Stimulated activated naive CD8-positive, alpha-beta T cell treated with anti-CD3 and anti-CD28 coated beads, Interleukin-15, Interleukin-2, amounts not matched to agents 100 ng/mL and 50 ng/mL, for 24 hours (primary cell): ENCODE results near the gene CCBE1.

ENCODE experiments used
- H3K27ac Mint-ChIP-seq: one replicate; pipeline ENCODE4 v1.8.0; 2021; ENCODE audit warnings: mild to moderate bottlenecking, mixed read lengths
- H3K27me3 Mint-ChIP-seq: one replicate; pipeline ENCODE4 v1.8.0; 2021; ENCODE audit warnings: mixed read lengths
- H3K36me3 Mint-ChIP-seq: one replicate; pipeline ENCODE4 v1.8.0; 2021; ENCODE audit warnings: low read depth, mixed read lengths
- H3K4me1 Mint-ChIP-seq: one replicate; pipeline ENCODE4 v1.8.0; 2021; ENCODE audit warnings: low read depth, mixed read lengths
- H3K4me3 Mint-ChIP-seq: one replicate; pipeline ENCODE4 v1.8.0; 2021; ENCODE audit warnings: mild to moderate bottlenecking, mixed read lengths
- H3K9me3 Mint-ChIP-seq: one replicate; pipeline ENCODE4 v1.8.0; 2021; ENCODE audit warnings: mixed read lengths

CCBE1 gene

GRCh38 chr18:59559528-59559927 is 137.7 kb downstream of the CCBE1 start:
- H3K27ac Mint-ChIP-seq: no peak overlapping the region
- H3K36me3 Mint-ChIP-seq: no peaks in the 10 kb centered on the region
- H3K27me3 Mint-ChIP-seq: peaks cover 2% of the 10 kb centered on the region
- no peak overlapping the region for H3K4me3 Mint-ChIP-seq
- H3K4me1 Mint-ChIP-seq: no peaks in the 10 kb centered on the region
- H3K9me3 Mint-ChIP-seq: peaks cover 7% of the 10 kb centered on the region

- Mint-ChIP-seq H3K4me3 (no peak overlapping the region), H3K4me1 (no peaks in the 10 kb centered on the region), H3K27me3 (no peaks in the 10 kb centered on the region), H3K9me3 (peaks cover 7% of the 10 kb centered on the region), H3K36me3 (no peaks in the 10 kb centered on the region), H3K27ac (no peak overlapping the region)
Observed at GRCh38 chr18:59555995-59556659, 141.1 kb downstream of the CCBE1 start.

DNA sequence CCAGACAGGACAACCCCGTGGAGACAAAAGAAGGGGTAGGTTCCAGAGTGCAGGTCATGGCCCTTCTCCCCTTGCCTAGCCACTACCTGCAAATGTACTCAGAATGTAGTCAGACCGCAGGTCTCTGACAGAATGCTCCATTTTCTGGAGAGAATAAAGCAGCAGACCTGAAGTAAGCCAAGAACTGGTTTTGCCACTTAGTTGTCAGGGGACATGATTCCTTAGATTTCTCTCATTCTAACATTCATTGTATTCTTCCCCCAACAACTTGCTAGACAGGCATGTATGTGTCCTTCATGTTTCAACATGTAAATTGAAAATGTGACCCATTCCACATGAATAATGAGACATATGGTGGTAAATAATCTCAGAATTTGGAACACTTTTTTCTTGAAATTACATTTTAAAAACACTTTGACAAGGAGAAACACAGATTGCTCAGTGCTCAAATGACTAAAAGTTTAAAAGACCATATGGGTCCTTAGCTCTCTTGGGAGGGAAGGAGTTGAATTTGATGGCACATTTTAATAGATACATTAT is 142.4 kb downstream of the CCBE1 start:
- Mint-ChIP-seq H3K9me3 (peaks cover 7% of the 10 kb centered on the region), H3K4me3 (no peak overlapping the region)

DNA sequence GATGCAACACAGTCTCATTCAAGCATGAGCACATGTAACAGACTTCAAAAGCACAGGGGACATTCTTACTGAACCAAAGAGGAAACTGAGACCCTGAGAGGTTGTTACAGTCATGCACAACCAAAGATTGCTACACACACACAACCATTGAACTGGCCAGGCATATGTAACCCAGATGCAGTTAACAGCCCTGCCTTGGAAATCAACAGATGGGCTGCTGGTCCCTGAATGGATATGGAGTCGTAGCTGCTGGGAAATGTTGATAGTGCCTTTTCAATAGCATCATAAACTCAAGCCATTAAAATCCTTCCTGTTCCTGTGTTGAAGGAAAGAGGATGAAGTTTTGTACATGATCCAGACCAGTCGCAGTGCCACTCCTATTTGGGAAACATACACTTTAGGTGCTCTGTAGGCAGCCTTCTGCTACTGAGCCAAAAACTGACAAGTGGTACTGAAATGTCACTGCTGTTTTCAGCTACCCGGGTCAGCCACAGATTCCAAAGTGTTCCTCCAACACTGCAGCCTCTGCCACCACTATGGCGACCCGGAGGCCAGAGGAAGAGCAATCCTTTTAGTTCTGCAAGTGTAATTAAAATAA is 143.9 kb downstream of the CCBE1 start:
- Mint-ChIP-seq H3K36me3 (no peaks in the 10 kb centered on the region), H3K4me3 (no peak overlapping the region), H3K27ac (no peak overlapping the region), H3K27me3 (no peaks in the 10 kb centered on the region), H3K4me1 (no peaks in the 10 kb centered on the region), H3K9me3 (peaks cover 7% of the 10 kb centered on the region)

More for the DNA sequence above, 142.4 kb downstream of the CCBE1 start:
- Mint-ChIP-seq H3K36me3 (no peaks in the 10 kb centered on the region), H3K4me1 (no peaks in the 10 kb centered on the region), H3K27me3 (no peaks in the 10 kb centered on the region), H3K27ac (no peak overlapping the region)

- H3K27ac Mint-ChIP-seq: no peak overlapping the region
- H3K9me3 Mint-ChIP-seq: no peaks in the 10 kb centered on the region
- H3K4me1 Mint-ChIP-seq: no peaks in the 10 kb centered on the region
- H3K36me3 Mint-ChIP-seq: no peaks in the 10 kb centered on the region
- no peaks in the 10 kb centered on the region for H3K27me3 Mint-ChIP-seq
- H3K4me3 Mint-ChIP-seq: no peak overlapping the region
Observed at GRCh38 chr18:59551902-59552635, 145.2 kb downstream of the CCBE1 start.

DNA sequence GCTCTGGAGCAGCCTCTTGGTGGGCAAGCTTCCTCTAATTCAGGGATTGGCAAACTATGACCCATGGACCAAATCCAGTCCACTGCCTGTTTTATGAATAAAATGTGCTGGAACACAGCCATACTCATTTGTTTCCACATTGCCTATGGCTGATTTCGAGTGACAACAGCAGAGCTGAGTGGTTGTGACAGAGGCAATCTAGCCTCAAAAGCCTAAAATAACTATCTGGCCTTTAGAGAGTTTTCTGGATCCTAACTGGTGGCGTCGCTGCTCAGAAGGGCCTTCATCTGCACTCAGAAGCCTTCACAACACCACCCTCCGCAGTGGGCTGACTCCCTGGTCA is 147.1 kb downstream of the CCBE1 start:
- no peak overlapping the region for H3K27ac Mint-ChIP-seq
- no peak overlapping the region for H3K4me3 Mint-ChIP-seq

DNA sequence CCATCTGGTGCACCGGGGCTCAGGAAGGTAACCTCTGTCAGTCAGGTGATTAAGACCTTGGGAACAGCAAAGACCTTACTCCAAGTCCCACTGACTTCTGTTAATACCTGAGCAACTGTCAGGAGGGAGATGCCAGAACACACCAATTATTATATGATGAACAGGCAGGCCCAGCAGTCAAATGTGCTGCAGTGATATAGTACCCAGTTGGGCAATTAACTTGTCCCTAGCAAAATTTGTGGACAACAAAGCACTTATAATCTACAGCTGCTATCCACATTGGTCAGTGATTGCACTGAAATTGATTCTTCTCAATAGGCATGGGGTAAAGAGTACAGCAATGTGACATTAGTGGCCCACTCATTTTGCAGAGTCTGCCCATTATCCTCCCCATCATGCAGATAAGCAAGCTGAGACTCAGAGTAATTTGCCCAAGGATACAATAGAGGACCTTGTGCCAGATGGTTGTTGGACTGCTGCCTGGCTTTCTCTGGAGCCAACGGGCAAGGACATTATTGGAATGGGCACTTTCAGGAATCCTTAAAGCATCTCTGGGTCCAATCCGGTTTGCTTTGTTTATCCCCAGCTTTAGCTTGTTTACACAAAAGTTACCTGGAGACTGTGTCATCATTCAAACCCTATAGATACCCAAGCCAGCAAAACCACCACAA is 147.6 kb downstream of the CCBE1 start:
- Mint-ChIP-seq H3K27me3 (no peaks in the 10 kb centered on the region), H3K4me3 (no peak overlapping the region), H3K9me3 (no peaks in the 10 kb centered on the region), H3K4me1 (no peaks in the 10 kb centered on the region), H3K27ac (no peak overlapping the region), H3K36me3 (no peaks in the 10 kb centered on the region)

More for the DNA sequence above, 147.1 kb downstream of the CCBE1 start:
- H3K9me3 Mint-ChIP-seq: no peaks in the 10 kb centered on the region
- H3K36me3 Mint-ChIP-seq: no peaks in the 10 kb centered on the region
- no peaks in the 10 kb centered on the region for H3K27me3 Mint-ChIP-seq
- no peaks in the 10 kb centered on the region for H3K4me1 Mint-ChIP-seq

DNA sequence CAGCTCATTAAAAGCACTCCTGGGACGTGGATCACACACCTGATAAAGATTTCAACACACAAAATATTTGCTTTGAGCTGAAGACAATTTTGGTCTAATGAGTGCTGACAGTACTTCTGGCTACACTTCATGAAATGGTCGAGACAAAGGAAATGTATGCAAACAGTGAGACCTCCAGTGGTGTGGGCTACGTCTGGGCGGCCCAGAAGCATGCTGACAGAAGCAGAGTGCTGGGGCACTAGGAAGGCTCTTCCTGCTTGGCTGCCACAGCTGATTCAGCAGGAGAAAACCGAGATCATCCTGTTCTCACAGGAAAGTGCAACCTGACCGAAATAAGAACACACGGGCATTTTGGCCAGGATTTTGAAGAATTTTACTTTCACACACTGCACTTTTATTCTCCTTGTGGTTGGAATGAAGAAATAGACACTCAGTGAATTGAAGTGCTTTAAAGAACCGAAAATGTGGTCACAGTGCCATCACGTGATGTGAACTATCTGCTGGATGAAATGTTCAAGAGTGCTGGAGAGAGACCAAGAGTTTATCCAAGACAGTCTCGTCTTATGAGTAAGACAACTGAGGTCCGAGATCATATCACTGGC is 149.5 kb downstream of the CCBE1 start:
- no peaks in the 10 kb centered on the region for H3K4me1 Mint-ChIP-seq
- H3K36me3 Mint-ChIP-seq: no peaks in the 10 kb centered on the region
- no peak overlapping the region for H3K4me3 Mint-ChIP-seq
- H3K9me3 Mint-ChIP-seq: no peaks in the 10 kb centered on the region
- no peaks in the 10 kb centered on the region for H3K27me3 Mint-ChIP-seq
- H3K27ac Mint-ChIP-seq: no peak overlapping the region

- Mint-ChIP-seq H3K27me3 (no peaks in the 10 kb centered on the region), H3K27ac (no peak overlapping the region), H3K9me3 (no peaks in the 10 kb centered on the region), H3K4me3 (no peak overlapping the region), H3K4me1 (no peaks in the 10 kb centered on the region), H3K36me3 (no peaks in the 10 kb centered on the region)
Observed at GRCh38 chr18:59546188-59546587, 151.0 kb downstream of the CCBE1 start.

DNA sequence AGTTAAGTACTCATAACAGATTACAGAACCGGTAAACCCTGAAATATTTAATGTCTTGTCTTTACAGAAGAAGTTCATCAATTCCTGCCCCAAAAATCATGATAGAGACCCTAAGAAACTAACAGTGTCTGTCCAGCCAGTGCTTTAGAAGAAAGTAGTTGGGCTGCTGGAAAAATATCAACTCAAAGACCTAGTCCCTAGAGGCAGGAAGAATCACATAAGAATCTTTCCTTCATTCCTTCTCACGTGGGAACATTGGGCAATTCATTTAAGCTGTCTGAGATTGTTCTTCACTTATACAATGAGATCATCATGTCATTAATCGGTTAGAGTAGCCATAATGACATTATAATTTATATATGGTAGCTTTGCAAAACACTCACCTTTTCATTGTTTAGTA is 156.4 kb downstream of the CCBE1 start:
- H3K27me3 Mint-ChIP-seq: no peaks in the 10 kb centered on the region
- no peak overlapping the region for H3K27ac Mint-ChIP-seq
- no peak overlapping the region for H3K4me3 Mint-ChIP-seq
- no peaks in the 10 kb centered on the region for H3K9me3 Mint-ChIP-seq
- no peaks in the 10 kb centered on the region for H3K36me3 Mint-ChIP-seq
- no peaks in the 10 kb centered on the region for H3K4me1 Mint-ChIP-seq

GRCh38 chr18:59540346-59540745 is 156.9 kb downstream of the CCBE1 start:
- H3K4me1 Mint-ChIP-seq: no peaks in the 10 kb centered on the region
- no peak overlapping the region for H3K27ac Mint-ChIP-seq
- no peaks in the 10 kb centered on the region for H3K27me3 Mint-ChIP-seq
- H3K4me3 Mint-ChIP-seq: no peak overlapping the region
- H3K9me3 Mint-ChIP-seq: no peaks in the 10 kb centered on the region
- H3K36me3 Mint-ChIP-seq: no peaks in the 10 kb centered on the region

DNA sequence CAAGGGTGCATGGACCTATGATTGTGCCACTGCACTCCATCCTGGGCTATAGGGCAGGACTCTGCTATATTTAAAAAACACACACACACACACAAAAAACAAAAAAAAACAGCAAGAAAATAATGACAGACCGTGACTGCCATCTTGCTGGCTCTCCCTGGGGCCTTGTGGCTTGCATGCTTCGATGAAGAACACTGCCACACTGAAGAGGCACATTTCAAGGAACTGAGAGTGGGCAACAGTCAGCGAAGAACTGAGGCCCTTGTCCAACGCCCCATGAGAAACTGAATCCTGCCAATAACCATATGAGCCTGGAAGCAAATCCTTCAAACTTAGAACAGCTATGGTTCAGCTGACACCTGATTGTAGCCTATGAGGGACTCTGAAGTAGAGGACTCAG is 158.1 kb downstream of the CCBE1 start:
- no peak overlapping the region for H3K27ac Mint-ChIP-seq
- H3K9me3 Mint-ChIP-seq: no peaks in the 10 kb centered on the region
- no peaks in the 10 kb centered on the region for H3K27me3 Mint-ChIP-seq
- H3K4me3 Mint-ChIP-seq: no peak overlapping the region
- H3K36me3 Mint-ChIP-seq: no peaks in the 10 kb centered on the region
- no peaks in the 10 kb centered on the region for H3K4me1 Mint-ChIP-seq

- H3K36me3 Mint-ChIP-seq: no peaks in the 10 kb centered on the region
- no peaks in the 10 kb centered on the region for H3K9me3 Mint-ChIP-seq
- H3K4me3 Mint-ChIP-seq: no peak overlapping the region
- no peaks in the 10 kb centered on the region for H3K4me1 Mint-ChIP-seq
- H3K27me3 Mint-ChIP-seq: no peaks in the 10 kb centered on the region
- H3K27ac Mint-ChIP-seq: no peak overlapping the region
Observed at GRCh38 chr18:59537579-59537978, 159.6 kb downstream of the CCBE1 start.

DNA sequence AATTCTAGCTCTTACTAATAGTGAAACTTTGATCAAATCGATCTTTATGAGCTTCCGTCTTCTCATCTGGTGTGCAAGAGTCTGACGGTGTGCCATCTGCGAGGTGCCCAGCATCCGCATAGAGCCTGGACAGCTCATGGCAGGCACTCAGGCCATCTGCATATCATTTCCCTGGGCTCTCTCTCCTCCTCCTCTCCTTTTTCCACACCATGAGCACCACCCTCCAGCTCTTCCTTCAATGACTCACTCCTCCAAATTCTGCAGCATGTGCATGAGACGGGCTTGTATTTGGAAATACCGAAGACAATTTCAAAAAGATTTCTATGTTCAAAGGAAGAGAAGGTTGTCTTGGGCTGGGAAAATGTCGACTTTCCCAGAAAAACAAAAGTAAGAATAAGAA is 161.1 kb downstream of the CCBE1 start:
- Mint-ChIP-seq H3K36me3 (no peaks in the 10 kb centered on the region), H3K4me3 (no peak overlapping the region), H3K27ac (no peak overlapping the region), H3K27me3 (peaks cover 9% of the 10 kb centered on the region), H3K9me3 (no peaks in the 10 kb centered on the region), H3K4me1 (no peaks in the 10 kb centered on the region)

DNA sequence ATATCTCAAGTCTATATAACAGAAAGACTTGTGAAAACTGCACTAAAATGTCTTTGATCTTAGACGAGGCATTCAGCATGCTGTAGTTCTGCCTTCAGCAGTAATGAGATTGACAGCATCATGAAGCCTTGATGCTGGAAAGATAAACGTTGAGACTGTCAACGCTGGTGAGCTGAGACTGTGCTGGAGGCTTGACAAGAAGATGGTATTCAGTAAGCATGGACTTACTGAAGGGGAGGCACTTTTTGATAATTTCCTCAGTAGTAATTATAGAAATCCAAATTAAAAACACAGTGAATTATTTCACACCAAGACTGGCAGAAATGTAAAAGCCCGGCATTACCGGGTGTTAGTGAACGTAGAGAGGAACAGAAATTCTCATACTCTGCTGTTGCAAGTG is 162.2 kb downstream of the CCBE1 start:
- no peak overlapping the region for H3K27ac Mint-ChIP-seq
- no peaks in the 10 kb centered on the region for H3K4me1 Mint-ChIP-seq
- no peak overlapping the region for H3K4me3 Mint-ChIP-seq
- no peaks in the 10 kb centered on the region for H3K9me3 Mint-ChIP-seq
- peaks cover 9% of the 10 kb centered on the region for H3K27me3 Mint-ChIP-seq
- H3K36me3 Mint-ChIP-seq: no peaks in the 10 kb centered on the region
